GM12873 (cell line): ENCODE results near the gene BACE2.

ENCODE experiments used
- CTCF ChIP-seq: IDR thresholded peaks from 2 replicates; pipeline ENCODE4 v1.5.1; 2012; ENCODE audit warnings: low read depth, mild to moderate bottlenecking, moderate library complexity, low read length, control low read depth; ENCODE audit not compliant: insufficient read depth; ENCODE audit errors: missing control alignments

Gene BACE2

GRCh38 chr21:41209016-41209619 lies 41.2 kb downstream of the BACE2 start:
- TF ChIP-seq CTCF: no peak

GRCh38 chr21:41210426-41211059 lies 42.6 kb downstream of the BACE2 start:
- TF ChIP-seq CTCF: no peak

- no peak for TF ChIP-seq CTCF
Measured at GRCh38 chr21:41211060-41211805, 43.3 kb downstream of the BACE2 start.

GRCh38 chr21:41213021-41213420 lies 45.1 kb downstream of the BACE2 start:
- no peak for TF ChIP-seq CTCF

GRCh38 chr21:41215856-41216408 lies 48.0 kb downstream of the BACE2 start:
- no peak for TF ChIP-seq CTCF

- TF ChIP-seq CTCF: no peak
Measured at GRCh38 chr21:41216486-41216885, 48.5 kb downstream of the BACE2 start.
